ENCODE results near the gene ESYT3.

The ESYT3 gene

GRCh38 chr3:138456961-138457862 is 22.8 kb downstream of the ESYT3 start:
- Mint-ChIP-seq H3K4me1 (peaks cover 5% of the 10 kb centered on the region), H3K4me3 (no peak overlapping the region)

GRCh38 chr3:138457863-138458735 is 23.7 kb downstream of the ESYT3 start:
- Mint-ChIP-seq H3K27ac (no peak overlapping the region), H3K27me3 (peaks cover 24% of the 10 kb centered on the region), H3K9me3 (no peaks in the 10 kb centered on the region), H3K36me3 (no peaks in the 10 kb centered on the region), H3K4me3 (no peak overlapping the region), H3K4me1 (peaks cover 5% of the 10 kb centered on the region)
- DNase-seq (ENCODE audit: low spot score in 2 of 2) (no peak), ATAC-seq (ENCODE audit: low read depth) (no peak)

More at GRCh38 chr3:138456961-138457862, 22.8 kb downstream of the ESYT3 start:
- ATAC-seq (ENCODE audit: low read depth), result no peak
- no peak for DNase-seq (ENCODE audit: low spot score in 2 of 2)
- no peaks in the 10 kb centered on the region for H3K36me3 Mint-ChIP-seq
- no peak overlapping the region for H3K27ac Mint-ChIP-seq
- peaks cover 26% of the 10 kb centered on the region for H3K27me3 Mint-ChIP-seq
- H3K9me3 Mint-ChIP-seq, result no peaks in the 10 kb centered on the region

DNA sequence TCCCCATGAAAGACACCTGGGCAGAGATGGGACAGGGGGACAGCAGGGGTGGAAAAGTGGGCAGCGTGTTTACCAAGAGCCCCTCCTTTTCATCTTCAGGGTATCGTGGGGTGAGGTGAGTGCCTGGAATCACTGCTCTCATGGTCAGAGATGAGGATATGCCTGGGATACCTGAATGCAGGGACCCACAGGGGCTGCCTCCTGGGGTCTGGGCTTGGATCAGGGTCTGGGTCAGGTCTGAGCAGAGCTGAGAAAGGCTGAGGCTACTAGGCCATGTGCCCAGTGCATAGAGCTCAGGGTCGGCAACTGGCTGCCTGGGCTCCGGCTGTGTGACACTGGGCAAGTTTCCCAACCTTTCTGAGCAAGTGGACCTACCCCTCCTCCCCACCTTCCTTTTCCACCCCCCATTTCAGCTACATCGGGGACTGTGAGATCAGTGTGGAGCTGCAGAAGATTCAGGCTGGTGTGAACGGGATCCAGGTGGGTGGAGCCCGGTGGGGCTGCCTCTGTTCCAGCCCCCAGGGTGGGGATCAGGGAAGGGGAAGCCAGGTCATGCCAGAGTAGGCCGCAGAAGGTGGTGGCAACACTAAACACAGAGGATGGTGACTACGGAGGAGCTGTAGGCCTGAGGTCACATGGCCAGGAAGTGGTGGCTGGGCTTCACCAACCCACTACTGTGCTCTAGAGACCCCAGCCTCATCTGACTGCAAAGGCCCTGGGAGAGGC is 24.5 kb downstream of the ESYT3 start:
- no peak for ATAC-seq (ENCODE audit: low read depth)
- H3K9me3 Mint-ChIP-seq, result no peaks in the 10 kb centered on the region
- DNase-seq (ENCODE audit: low spot score in 2 of 2), result no peak
- no peak overlapping the region for H3K27ac Mint-ChIP-seq
- no peaks in the 10 kb centered on the region for H3K36me3 Mint-ChIP-seq
- no peak overlapping the region for H3K4me3 Mint-ChIP-seq
- peaks cover 6% of the 10 kb centered on the region for H3K4me1 Mint-ChIP-seq
- H3K27me3 Mint-ChIP-seq, result peaks cover 24% of the 10 kb centered on the region

DNA sequence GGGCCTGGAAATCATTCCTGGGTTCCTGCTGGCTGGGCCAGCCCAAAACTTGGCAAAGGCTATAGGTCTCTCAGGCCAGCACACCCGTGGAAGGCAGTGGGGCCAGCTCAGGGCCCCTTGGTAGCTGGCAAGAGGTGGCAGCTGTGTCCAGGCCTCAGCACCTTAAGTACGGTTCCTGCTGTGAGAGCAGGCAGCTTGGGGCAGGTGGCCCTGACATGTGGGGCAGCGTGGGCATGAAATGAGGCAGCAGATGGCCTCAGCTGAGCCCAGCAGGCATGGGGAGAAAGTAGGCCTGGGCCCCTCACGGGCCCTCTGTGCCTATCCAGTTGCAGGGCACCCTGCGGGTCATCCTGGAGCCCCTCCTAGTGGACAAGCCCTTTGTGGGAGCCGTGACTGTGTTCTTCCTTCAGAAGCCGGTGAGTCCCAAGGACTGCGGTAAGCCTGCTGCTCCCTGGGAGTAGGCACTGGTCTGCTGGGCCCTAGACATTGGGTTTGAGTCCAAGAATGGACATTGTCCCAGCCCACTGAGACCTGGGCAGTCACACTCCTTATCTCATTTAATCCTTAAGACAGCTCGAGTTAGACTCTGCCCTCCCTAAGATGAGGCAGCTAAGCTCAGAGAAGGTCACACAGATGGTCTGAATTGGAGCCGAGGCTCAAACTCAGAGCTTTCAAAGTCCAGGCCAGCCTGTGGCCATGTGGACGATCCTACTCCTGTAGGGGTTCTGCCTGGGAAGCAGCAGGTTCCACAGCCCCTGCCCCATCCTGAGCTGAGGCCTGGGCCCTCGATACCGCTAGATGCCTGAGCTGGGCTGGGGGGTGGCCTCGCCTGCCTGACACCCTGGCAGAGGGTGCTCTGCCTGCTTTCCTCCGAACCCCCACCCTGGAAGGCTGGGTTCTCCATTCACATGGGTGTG is 25.5 kb downstream of the ESYT3 start:
- peaks cover 24% of the 10 kb centered on the region for H3K27me3 Mint-ChIP-seq
- H3K36me3 Mint-ChIP-seq, result no peaks in the 10 kb centered on the region
- no peak overlapping the region for H3K27ac Mint-ChIP-seq
- H3K4me1 Mint-ChIP-seq, result peaks cover 6% of the 10 kb centered on the region
- DNase-seq (ENCODE audit: low spot score in 2 of 2) (no peak), ATAC-seq (ENCODE audit: low read depth) (no peak)
- H3K9me3 Mint-ChIP-seq, result no peaks in the 10 kb centered on the region
- H3K4me3 Mint-ChIP-seq, result no peak overlapping the region

GRCh38 chr3:138460536-138461205 is 26.3 kb downstream of the ESYT3 start:
- Mint-ChIP-seq H3K4me1 (peaks cover 6% of the 10 kb centered on the region), H3K4me3 (no peak overlapping the region)

DNA sequence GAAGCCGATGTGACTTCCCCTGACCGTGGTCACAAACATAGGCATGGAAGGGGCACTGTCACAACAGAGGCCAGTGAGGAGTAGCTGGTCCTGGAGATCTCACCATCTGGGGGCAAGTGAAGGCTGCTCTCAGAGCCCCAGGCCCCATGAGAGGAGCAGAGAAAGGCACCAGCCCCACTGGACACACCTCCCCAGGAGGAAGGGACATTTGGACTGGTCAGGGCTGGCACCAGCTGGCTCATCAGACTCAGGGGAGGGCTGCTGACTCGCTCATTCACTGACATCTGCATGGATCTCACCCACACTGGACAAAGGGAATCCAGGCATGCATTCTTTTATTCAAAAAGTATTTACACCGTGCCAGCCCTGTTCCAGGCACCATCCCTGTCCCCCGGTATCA is 26.8 kb downstream of the ESYT3 start:
- Mint-ChIP-seq H3K27ac (no peak overlapping the region), H3K9me3 (no peaks in the 10 kb centered on the region), H3K4me1 (peaks cover 4% of the 10 kb centered on the region), H3K27me3 (peaks cover 17% of the 10 kb centered on the region), H3K36me3 (no peaks in the 10 kb centered on the region), H3K4me3 (no peak overlapping the region)
- DNase-seq (ENCODE audit: low spot score in 2 of 2) (no peak), ATAC-seq (ENCODE audit: low read depth) (no peak)

More at GRCh38 chr3:138460536-138461205, 26.3 kb downstream of the ESYT3 start:
- no peak for ATAC-seq (ENCODE audit: low read depth)
- DNase-seq (ENCODE audit: low spot score in 2 of 2), result no peak
- Mint-ChIP-seq H3K9me3 (no peaks in the 10 kb centered on the region), H3K27me3 (peaks cover 19% of the 10 kb centered on the region), H3K36me3 (no peaks in the 10 kb centered on the region), H3K27ac (no peak overlapping the region)

DNA sequence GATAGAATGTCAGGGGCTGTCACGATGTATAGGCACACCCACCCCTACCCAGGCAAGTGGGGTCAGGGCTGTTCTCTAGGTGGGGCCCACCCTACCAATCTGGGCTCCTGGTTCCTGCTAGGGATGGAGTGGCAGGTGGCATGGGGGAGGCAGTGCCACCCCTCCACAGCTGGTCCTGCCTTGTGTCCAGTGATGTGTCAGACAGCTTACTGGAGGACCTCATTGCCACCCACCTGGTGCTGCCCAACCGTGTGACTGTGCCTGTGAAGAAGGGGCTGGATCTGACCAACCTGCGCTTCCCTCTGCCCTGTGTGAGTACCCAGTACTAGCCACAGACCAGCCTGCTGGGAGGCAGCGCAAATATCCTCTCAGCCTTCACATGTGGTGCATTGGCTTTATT is 27.5 kb downstream of the ESYT3 start:
- DNase-seq (ENCODE audit: low spot score in 2 of 2) (no peak), ATAC-seq (ENCODE audit: low read depth) (no peak)
- peaks cover 3% of the 10 kb centered on the region for H3K4me1 Mint-ChIP-seq
- H3K27me3 Mint-ChIP-seq, result peaks cover 16% of the 10 kb centered on the region
- no peaks in the 10 kb centered on the region for H3K9me3 Mint-ChIP-seq
- no peak overlapping the region for H3K4me3 Mint-ChIP-seq
- H3K27ac Mint-ChIP-seq, result no peak overlapping the region
- H3K36me3 Mint-ChIP-seq, result no peaks in the 10 kb centered on the region

GRCh38 chr3:138463724-138464490 is 29.5 kb downstream of the ESYT3 start:
- no peak overlapping the region for H3K4me3 Mint-ChIP-seq
- H3K9me3 Mint-ChIP-seq, result no peaks in the 10 kb centered on the region
- no peaks in the 10 kb centered on the region for H3K36me3 Mint-ChIP-seq
- no peak overlapping the region for H3K27ac Mint-ChIP-seq
- DNase-seq (ENCODE audit: low spot score in 2 of 2) (no peak), ATAC-seq (ENCODE audit: low read depth) (no peak)
- peaks cover 9% of the 10 kb centered on the region for H3K27me3 Mint-ChIP-seq
- H3K4me1 Mint-ChIP-seq, result peaks cover 2% of the 10 kb centered on the region

- no peak for DNase-seq (ENCODE audit: low spot score in 2 of 2)
- no peak for ATAC-seq (ENCODE audit: low read depth)
- Mint-ChIP-seq H3K9me3 (no peaks in the 10 kb centered on the region), H3K27ac (no peak overlapping the region), H3K4me3 (no peak overlapping the region), H3K27me3 (peaks cover 5% of the 10 kb centered on the region), H3K36me3 (no peaks in the 10 kb centered on the region), H3K4me1 (peaks cover 2% of the 10 kb centered on the region)
Measured at GRCh38 chr3:138464491-138464860, 30.1 kb downstream of the ESYT3 start.

DNA sequence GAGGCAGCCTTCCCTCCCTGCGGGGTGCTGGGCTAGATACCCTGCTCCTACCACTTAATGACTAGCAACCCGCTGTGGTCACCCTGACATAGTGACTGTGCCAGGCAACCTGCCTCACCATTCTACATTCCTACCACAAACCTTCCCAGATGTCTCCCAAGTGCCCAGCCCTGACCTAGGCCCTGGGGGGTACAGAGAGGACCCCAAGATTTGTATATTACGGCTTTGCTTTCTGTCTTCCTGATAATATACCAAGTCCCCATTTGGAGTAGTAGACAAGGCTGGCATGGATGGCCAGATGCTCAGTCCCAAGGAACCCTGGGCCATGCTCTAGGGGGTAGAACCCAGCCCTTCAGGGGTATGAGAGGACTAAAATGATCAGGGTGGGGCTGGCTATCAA is 31.0 kb downstream of the ESYT3 start:
- Mint-ChIP-seq H3K36me3 (no peaks in the 10 kb centered on the region), H3K4me3 (no peak overlapping the region), H3K27ac (no peak overlapping the region), H3K4me1 (peaks cover 2% of the 10 kb centered on the region), H3K27me3 (peaks cover 5% of the 10 kb centered on the region), H3K9me3 (no peaks in the 10 kb centered on the region)
- ATAC-seq (ENCODE audit: low read depth) (no peak), DNase-seq (ENCODE audit: low spot score in 2 of 2) (no peak)

DNA sequence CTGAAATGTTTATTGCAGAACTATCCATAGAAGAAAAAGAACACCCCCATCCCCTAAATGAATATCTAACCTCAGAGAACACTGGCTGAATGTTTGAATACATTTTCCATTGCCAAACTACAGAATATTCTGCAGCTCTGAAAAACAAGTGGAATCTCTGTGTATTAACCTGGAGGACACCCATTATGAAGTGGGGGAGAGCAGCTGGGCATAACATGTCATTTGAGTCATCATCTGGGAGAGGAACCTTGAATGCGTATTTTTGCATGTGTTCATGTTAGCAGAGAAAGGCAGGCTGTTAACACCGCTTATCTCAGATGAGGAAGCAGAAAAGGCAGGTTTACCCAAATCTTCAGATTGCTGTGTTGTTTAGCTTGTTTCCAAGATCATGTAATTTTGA is 31.5 kb downstream of the ESYT3 start:
- no peak for DNase-seq (ENCODE audit: low spot score in 2 of 2)

GRCh38 chr3:138467931-138468330 is 33.5 kb downstream of the ESYT3 start:
- H3K4me3 Mint-ChIP-seq, result no peak overlapping the region

More for the DNA sequence above, 31.5 kb downstream of the ESYT3 start:
- ATAC-seq (ENCODE audit: low read depth), result no peak
- no peaks in the 10 kb centered on the region for H3K36me3 Mint-ChIP-seq
- no peak overlapping the region for H3K27ac Mint-ChIP-seq
- peaks cover 5% of the 10 kb centered on the region for H3K27me3 Mint-ChIP-seq
- no peaks in the 10 kb centered on the region for H3K9me3 Mint-ChIP-seq
- H3K4me3 Mint-ChIP-seq, result no peak overlapping the region
- peaks cover 2% of the 10 kb centered on the region for H3K4me1 Mint-ChIP-seq

More at GRCh38 chr3:138467931-138468330, 33.5 kb downstream of the ESYT3 start:
- ATAC-seq (ENCODE audit: low read depth) (no peak), DNase-seq (ENCODE audit: low spot score in 2 of 2) (no peak)
- Mint-ChIP-seq H3K27me3 (peaks cover 4% of the 10 kb centered on the region), H3K27ac (no peak overlapping the region), H3K9me3 (no peaks in the 10 kb centered on the region), H3K4me1 (peaks cover 2% of the 10 kb centered on the region), H3K36me3 (no peaks in the 10 kb centered on the region)
